ENCODE results near the gene TMEM131L. TPM values are rescaled to one million over a fixed set of nuclear protein-coding genes. Genes with fewer than 3 reads are reported as not detected.
"Not testable (repeated sequence)": the region's sequence is repeated elsewhere in the genome, so short reads cannot be mapped to it uniquely, and the experiment has no call there.

The TMEM131L gene
- total RNA-seq, 1 experiment from 2014 or later, result 8.1 TPM

DNA sequence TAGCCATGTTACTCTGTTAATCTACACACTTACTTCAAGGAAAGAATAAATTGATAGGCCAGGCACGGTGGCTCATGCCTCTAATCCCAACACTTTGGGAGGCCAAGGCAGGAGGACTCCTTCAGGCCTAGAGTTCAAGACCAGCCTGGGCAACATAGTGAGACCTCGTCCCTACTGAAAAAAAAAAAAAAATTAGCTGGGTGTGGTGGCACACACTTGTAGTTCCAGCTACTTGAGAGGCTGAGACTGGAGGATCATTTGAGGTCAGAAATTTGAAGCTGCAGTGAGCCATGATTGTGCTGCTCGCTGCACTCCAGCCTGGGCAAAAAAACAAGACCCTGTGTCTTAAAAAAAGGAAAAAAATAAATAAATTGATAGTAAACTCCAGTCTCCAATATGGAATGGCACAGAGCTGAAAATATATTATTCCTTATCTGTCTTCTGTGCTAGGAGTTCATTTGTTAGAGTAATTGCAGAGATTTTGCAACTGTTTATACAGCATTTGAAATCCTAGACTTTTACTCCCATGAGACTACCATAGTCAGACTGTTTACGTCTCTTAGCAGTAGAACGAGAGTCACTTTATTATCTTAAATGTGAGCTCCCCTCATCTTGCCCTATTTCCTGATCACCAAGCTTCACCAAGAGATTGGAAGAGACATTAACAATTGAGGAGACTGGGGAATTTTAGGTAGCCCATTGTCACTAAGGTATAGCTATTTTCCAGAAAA is 18.8 kb upstream of the TMEM131L start:
- DNase-seq (ENCODE audit: low read depth), result no peak

DNA sequence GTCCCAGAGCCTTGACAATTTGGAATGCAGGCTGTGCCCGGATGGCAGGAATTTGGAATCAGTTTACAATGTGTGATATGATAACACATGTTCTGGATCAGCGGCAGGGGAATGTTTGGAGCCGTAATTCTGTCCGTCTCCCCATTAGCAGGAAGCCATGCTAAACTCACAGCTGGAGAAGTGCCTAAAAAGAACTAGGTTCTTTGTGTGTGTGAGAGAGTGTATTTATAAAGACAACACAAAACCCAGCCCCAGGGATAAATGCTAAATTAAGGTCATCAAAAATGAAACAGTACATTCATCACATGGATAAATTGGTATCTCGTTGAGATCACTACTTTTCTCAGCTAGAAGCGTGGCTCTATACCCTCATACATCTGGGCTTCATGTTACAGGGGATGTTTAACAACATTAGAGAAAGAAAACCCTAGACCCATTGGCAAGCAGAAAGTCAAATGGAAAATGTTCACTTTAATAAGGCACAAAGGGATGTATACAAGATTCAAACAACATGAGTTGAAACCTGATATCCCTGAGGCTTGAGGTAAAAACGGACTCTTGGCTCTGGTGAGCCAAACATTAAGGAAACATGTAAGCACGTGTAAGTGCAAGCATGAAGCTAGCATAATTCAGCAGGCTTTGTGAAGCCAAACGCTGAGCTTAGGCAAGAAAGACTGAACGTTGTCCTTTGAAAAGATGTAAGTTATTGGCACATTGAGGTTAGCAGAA is 18.0 kb upstream of the TMEM131L start:
- DNase-seq (ENCODE audit: low read depth), result peak; percentile 15

GRCh38 chr4:153449338-153449737 is 16.8 kb upstream of the TMEM131L start:
- no peak for DNase-seq (ENCODE audit: low read depth)

GRCh38 chr4:153450544-153450917 is 15.6 kb upstream of the TMEM131L start:
- DNase-seq (ENCODE audit: low read depth), result no peak

DNA sequence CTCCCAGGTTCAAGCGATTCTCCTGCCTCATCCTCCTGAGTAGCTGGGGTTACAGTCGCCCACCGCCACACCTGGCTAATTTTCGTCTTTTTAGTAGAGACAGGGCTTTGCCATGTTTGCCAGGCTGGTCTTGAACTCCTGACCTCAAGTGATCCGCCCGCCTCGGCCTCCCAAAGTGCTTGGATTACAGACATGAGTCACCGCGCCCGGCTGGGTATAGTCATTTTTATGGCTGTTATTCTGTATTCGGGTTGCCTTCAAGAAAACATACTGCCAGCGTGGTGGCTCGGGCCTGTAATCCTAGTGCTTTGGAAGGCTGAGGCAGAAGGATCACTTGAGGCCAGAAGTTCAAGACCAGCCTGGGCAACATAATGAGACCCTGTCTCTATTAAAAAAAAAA is 15.0 kb upstream of the TMEM131L start:
- peak; percentile 72 for DNase-seq (ENCODE audit: low read depth)

DNA sequence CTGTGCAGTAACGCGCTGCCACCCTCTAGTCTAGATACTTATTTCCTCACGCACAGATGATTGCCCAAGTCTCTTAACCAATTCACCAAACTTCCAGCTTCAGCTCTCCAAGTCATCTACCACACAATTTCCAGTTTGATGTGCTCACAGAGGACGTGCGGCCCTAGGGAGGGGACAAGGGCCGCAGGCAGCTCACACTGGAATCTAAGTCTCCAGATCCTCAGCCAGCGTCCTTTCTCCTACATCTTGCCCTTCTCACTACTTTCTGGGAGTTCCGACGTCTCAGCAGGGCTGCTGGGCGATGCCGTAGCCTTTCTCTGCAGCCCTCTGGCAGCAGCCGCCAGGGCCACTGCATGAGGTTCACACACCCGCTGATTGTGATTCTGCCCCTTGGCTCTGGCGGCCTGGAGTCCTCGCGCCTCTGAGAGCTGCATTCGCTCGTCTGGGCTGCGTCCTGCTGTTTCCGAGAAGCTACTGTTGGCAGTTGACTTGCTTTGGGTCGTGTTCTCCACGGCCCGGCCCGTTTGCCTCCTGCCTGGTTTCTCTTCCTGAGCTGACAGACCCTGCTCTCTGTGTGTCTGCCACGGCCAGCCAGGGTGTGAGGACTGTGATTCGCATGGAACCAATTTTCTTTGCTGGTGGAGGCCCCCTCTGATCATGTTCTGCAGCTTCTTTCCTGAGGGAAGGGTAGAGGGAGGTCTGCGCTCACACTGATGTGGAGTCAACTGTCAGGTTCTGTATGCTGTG is 14.1 kb upstream of the TMEM131L start:
- DNase-seq (ENCODE audit: low read depth), result no peak

DNA sequence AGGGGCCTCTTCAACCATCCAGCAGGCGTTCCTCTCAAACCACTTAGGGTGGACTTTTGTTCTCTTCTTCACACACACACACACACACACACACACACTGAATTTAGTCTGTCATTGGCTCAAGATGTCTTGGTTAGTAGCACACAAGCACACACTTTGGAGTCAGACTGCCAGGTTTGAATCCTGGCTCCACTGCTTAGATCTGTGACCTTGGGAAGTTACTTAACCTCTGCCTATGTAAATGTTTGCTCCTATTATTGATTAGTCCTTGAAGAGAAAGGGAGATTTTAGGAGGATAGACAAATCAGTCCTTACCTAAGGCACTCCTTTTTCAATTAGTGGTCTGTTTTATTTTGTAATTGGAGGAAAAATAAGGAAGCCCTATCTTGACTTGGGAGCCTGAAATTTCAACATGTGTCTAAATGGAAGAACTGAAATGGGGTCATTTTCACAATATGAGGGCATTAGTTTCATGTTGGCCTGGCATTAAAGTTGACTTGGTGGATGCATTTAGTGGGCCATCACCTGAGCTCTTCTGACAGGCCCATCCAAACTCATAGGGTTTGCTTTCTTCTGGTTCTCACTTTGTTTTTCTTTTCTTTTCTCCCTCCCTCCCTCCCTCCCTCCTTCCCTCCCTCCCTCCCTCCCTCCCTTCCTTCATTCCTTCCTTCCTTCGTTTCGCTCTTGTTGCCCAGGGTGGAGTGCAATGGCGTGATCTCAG is 13.3 kb upstream of the TMEM131L start:
- no peak for DNase-seq (ENCODE audit: low read depth)

- no peak for DNase-seq (ENCODE audit: low read depth)
These were observed 12.8 kb upstream of the TMEM131L start for GRCh38 chr4:153453402-153453801.

- DNase-seq (ENCODE audit: low read depth), result no peak
These were observed 7.2 kb upstream of the TMEM131L start for GRCh38 chr4:153458969-153459368.

GRCh38 chr4:153461549-153461948 is 4.6 kb upstream of the TMEM131L start:
- not testable (repeated sequence) for DNase-seq (ENCODE audit: low read depth)

- peak; percentile 59 for DNase-seq (ENCODE audit: low read depth)
These were observed 2.1 kb upstream of the TMEM131L start for GRCh38 chr4:153464068-153464467.

- no peak for DNase-seq (ENCODE audit: low read depth)
These were observed 1.0 kb upstream of the TMEM131L start for GRCh38 chr4:153465140-153465539.

GRCh38 chr4:153465615-153466080 is 512 bp upstream of the TMEM131L start:
- DNase-seq (ENCODE audit: low read depth), result peak; percentile 46

GRCh38 chr4:153466949-153467896 is 1.1 kb downstream of the TMEM131L start:
- DNase-seq (ENCODE audit: low read depth), result peak; percentile 10

- DNase-seq (ENCODE audit: low read depth), result no peak
These were observed 1.7 kb downstream of the TMEM131L start for GRCh38 chr4:153467897-153468262.

DNA sequence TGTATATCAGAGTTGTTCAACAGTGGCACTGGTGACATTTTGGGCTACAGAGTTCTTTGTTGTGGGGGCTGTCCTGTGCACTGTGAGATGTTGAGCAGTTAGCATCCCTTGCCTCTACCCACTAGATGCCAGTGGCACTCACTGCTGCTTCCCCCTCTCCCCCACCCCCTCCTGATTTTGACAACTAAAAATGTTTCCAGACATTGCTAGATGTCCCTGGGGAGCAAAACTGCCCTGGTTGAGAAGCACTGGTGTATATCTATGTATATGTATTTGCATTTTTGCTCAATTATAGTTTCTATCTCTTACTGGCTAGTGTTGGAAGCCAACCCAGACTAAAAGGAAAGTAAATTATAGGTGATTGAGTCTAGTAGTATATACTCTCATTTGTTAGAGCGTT is 2.4 kb downstream of the TMEM131L start:
- no peak for DNase-seq (ENCODE audit: low read depth)

GRCh38 chr4:153469031-153469430 is 2.9 kb downstream of the TMEM131L start:
- DNase-seq (ENCODE audit: low read depth), result no peak

- DNase-seq (ENCODE audit: low read depth), result not testable (repeated sequence)
These were observed 5.0 kb downstream of the TMEM131L start for GRCh38 chr4:153471071-153471697.

- DNase-seq (ENCODE audit: low read depth), result no peak
These were observed 5.5 kb downstream of the TMEM131L start for GRCh38 chr4:153471698-153472093.

Data from Daoy (cell line).